ENCODE measurements around the gene ZNF584.

DNA sequence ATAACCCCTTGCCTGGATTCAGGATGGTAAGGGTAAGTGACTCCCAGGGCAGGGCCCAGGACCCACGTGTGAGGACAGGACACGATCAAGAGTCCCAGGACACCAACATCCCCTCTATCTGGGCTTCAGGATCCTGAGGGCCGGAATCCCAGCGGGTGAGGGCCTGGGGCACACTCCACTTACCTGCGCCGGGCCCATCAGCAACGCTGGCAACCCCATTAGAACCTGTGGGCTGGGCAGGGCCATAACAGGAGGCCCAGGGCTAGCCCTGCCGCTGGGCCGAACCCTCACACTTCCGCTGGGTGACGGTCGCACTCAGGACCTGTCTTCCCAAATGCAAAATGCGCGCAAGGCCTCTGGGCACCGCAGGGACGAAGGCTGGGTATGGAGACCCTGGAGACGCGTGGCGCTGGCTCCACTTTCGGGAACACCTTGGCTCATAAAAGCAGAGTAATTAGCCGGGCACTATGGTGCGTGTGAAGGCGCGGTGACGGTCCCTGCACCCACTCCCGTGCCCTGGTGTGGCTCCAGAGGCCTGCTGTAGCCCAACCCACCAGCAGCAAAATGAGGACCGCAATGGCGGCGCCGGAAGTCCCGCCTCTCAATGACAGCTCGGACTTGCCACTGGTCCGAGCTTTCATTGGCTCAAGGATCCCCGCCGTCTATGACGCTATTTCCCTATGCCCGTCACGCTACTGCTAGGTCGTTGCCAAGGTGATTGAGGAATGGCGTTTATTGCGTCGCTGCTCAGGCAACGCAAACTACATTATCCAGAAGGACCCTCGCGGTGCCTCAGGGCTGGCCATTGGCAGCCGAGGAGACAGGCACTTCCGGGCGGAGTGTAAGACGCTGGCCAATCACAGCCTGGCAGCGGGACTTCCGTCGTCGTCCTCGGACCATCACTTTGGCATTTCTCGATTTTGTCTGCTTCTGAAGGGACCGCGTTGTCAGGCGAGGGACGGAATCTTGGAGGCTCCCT, 31.4 kb downstream of the ZNF584 start, which contains the start of gene ZNF132:
- TF ChIP-seq, protein P1, sequence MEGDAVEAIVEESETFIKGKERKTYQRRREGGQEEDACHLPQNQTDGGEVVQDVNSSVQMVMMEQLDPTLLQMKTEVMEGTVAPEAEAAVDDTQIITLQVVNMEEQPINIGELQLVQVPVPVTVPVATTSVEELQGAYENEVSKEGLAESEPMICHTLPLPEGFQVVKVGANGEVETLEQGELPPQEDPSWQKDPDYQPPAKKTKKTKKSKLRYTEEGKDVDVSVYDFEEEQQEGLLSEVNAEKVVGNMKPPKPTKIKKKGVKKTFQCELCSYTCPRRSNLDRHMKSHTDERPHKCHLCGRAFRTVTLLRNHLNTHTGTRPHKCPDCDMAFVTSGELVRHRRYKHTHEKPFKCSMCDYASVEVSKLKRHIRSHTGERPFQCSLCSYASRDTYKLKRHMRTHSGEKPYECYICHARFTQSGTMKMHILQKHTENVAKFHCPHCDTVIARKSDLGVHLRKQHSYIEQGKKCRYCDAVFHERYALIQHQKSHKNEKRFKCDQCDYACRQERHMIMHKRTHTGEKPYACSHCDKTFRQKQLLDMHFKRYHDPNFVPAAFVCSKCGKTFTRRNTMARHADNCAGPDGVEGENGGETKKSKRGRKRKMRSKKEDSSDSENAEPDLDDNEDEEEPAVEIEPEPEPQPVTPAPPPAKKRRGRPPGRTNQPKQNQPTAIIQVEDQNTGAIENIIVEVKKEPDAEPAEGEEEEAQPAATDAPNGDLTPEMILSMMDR (IDR thresholded peaks at IDR 0.05) = no peak
- TF ChIP-seq BHLHE40 (IDR thresholded peaks at IDR 0.05; ENCODE audit: low read depth, low read length) (no peak), POLR2A (IDR thresholded peaks at IDR 0.05; ENCODE audit: low read length) (no peak)
- TF ChIP-seq, protein P2, sequence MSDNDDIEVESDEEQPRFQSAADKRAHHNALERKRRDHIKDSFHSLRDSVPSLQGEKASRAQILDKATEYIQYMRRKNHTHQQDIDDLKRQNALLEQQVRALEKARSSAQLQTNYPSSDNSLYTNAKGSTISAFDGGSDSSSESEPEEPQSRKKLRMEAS (IDR thresholded peaks at IDR 0.05) = peak; percentile 35; the same call in 1 of the 2 replicates
